Placental pericyte (primary cell): ENCODE results near the gene MAPK8. TPM values are rescaled to one million over a fixed set of nuclear protein-coding genes. Genes with fewer than 3 reads are reported as not detected.

Experiments used
- total RNA-seq: library from RNA; depleted of rRNA; stranded (reverse); fragments of >200 nt; gene quantifications from 2 replicates; pipeline ENCODE4 v1.2.3, GENCODE V29; 2012

MAPK8 gene
- total RNA-seq: 53.4 and 75.0 TPM in 2 replicates

DNA sequence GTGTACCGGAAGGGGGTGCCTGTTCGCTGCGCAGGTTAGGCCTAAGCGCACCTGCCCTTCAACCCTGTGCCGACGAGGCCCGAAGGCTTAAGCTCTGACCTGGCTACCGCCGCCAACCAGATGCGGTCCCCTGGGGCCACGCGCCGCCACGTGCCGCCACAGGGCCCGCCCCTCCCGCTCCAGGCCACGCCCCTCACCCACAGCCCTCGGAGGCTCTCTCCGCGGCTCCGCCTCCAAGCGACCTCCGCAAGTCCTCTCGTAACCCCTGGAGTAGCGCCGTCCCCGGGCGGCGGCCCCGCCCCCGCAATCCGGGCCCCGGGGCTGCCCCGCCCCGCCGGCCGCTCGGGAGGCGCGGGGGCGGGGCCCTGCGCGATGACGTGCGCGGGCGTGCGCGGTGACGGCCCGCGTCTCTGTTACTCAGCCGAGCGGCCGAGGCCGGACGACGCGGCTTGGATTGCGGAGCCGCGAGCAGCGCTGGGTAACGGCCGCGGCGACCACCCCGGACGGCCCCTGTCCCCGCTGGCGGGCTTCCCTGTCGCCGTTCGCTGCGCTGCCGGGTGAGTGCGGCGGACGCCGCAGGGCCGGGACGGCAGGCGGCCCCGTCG, at the start of gene MAPK8:
Gene MAPK8 (plus strand): TSS at position 413 of the 605 bp plus-strand sequence. CDS start 94,984 bp downstream, outside the sequence.

DNA sequence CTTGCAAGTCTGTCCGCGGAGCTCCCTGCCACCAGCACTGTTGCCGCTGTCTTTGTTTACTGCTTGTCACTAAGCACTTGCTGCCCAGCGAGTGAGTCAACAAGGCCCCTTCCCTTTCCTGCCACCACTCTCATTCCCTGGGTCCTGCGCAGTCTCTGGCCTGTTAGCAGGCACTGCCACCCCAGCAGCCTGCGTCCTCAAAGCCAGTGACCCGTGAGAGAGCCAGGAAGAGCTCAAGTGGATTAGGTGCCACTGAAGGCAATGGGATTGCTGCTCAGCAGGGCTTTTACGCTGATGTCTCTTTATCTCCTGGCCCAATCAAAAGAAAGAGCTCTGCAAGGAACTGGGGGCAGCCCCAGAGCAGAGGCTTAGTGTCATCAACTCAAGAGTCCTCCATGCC, 31.8 kb upstream of the MAPK8 start, which contains the start of gene FRMPD2:
Gene FRMPD2 (minus strand): TSS at position 61 of the 400 bp plus-strand sequence. CDS start 129 bp downstream, outside the sequence.

Other genes starting within 250 kb of the MAPK8 start
- gene FRMPD2, start 32.0 kb upstream of the MAPK8 start, total RNA-seq: not detected in 2 replicates